HG03175 (cell line): ENCODE data around the gene ARHGAP26.

ENCODE experiments used
- ATAC-seq: cut with Tn5 transposase; IDR thresholded peaks from one replicate; pipeline ENCODE4 v1.9.1; 2021; ENCODE audit warnings: mild to moderate bottlenecking, moderate library complexity; ENCODE audit not compliant: unreplicated experiment

The ARHGAP26 gene

DNA sequence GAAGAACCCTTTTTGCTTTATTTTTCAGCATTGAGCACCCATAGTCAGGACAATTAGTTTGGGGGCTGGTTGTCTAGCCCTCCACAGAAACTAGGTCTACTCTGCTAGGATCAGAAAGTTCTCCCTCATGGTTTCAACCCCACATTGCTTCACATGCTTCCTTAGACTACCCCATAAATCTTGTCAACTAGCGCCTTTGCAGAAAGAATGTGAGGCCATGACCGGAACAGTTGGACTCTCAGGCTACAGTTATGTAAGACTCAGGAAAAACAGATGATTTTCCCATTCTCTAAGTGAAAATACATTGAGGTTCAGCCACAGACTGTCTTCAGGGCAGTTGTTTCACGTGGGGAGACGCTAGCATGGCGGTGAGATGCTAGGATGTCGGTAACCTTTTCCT is 377.7 kb downstream of the ARHGAP26 start:
- ATAC-seq: no peak

- no peak for ATAC-seq
Measured at GRCh38 chr5:143148771-143149170, 378.6 kb downstream of the ARHGAP26 start.

- no peak for ATAC-seq
Measured at GRCh38 chr5:143149759-143150158, 379.6 kb downstream of the ARHGAP26 start.

DNA sequence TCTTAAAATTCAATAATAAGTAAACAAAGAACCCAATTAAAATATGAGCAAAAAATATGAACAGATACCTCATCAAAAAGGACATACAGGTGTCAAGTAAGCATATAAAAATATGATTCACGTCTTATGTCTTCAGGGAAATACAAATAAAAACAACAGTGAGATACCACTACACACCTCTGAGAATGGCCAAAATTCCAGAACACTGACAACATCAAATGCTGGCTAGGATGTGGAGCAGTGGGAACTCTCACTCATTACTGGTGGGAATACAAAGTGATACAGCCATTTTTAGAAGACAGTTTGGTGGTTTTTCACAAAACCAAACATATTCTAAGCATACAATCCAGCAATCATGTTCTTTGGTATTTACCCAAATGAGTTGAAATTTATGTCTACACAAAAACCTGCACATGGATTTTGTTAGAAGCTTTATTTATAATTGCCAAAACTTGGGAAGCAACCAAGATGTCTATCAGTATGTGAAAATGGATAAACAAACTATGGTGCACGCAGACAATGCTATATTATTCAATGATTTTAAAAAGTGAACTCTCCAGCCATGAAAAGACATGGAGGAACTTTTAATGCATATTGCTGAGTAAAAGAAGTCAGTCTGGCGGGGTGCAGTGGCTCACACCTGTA is 381.0 kb downstream of the ARHGAP26 start:
- ATAC-seq: no peak

DNA sequence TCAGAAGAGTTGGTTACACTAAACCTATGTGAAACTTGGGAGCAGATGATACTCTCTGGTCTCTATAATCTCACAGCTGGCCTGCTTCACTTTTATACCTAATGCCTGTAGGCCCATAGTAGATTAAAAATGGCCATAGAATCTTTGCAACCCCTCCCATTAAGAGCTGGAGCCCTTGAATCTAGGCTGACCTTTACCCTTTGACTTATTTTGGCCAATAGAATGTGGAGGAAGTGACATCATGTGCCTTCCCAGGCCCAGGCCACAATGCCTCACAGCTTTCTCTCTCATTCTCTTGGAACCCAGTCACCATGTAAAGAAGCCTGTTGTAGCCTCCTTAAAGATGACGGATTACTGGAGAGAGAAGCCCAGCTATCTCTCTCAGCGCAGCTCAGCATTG is 382.3 kb downstream of the ARHGAP26 start:
- ATAC-seq: no peak

DNA sequence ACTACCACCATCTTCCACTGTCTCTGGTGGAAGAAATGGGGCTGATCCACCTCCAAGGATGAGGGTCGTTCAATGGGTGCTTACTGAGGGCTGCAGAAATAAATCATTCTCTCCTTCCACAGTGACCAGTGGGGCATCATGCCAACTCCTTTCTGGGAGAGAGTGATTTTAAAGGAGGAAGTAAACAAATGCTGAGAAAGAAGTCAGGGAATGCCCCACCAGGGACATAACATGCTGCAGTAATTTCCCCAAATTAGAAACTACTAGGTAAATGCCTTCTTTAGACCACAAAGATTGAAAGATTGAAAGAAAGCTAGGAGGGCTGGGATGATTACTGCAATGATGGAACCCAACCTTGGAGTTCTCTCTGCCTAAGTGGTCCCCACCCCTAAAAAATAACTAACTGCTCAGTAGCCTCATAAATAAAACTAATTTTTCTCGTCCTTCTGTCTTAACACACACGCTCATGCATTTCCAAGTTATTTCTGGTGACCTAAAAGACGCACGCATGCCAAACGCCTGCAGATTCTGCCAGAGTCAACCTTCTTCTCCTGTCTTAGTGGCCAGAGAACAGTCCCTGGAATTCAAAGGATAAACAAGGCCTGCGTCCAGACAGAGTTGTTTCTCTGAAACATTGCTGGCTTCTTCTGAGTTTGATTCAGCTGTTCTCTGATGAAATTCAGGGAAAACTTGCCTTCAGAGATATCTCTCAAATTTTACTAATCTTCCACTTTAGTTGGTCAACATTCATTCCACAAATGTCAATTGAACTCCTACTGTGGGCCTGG is 383.3 kb downstream of the ARHGAP26 start:
- no peak for ATAC-seq

GRCh38 chr5:143154510-143155370 is 384.6 kb downstream of the ARHGAP26 start:
- ATAC-seq: no peak

GRCh38 chr5:143155455-143155854 is 385.3 kb downstream of the ARHGAP26 start:
- ATAC-seq: no peak

DNA sequence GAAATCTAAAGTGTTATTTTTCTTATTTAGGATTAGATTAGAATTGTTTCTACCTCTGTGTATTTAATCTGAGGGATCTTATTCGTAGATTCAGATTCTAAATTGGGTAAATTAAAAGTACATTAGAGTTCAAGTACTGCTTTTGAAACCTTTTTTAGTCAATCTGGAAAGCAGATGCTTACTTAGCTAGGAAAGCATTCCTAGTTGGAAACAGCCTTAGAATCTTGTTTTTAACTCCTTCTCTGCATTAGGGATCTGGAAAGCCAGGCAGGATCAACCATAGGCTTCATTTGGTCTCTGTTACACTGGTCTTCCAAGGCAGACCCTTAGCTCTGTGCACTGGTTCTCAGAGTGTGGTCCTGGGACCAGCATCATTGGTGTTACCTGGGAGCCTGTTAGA is 385.9 kb downstream of the ARHGAP26 start:
- ATAC-seq: no peak

DNA sequence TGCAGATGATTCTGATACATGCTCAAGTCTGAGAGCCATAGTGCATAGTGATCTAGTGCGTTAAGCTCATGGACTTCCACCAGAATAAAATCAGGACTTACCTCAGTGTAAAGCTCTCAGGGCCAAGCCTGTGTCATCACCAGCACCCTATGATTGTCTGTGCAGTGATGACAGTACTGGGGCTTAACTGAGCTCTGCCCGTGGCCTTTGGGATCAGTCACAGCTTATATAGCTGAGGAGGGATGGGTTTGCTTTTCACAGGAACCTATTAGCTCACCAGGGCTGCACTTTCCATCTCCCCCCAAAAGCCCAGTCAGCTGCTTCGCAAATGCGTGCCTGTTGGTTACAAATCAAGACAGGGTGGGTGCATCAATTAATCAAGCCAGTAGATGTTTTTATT is 386.4 kb downstream of the ARHGAP26 start:
- ATAC-seq: no peak

DNA sequence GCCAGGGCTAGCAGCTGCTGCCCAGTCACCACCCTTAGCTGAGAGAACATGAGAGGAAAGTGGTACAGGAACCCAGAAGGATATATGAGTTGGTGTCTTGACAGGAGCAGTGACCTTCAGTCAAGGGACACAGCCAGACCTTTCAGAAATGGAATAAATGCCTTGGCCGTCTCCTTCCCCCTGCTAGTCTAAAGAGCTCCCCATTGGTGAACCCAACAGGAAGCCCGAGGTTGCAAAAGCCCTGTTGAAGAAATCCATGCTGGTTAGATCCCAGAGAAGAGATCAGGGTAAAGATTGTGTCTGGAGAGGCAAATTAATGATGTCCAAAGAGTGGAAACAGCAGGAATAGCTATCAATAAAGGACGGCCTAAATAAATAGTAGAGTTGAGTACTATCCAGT is 388.9 kb downstream of the ARHGAP26 start:
- ATAC-seq: no peak

GRCh38 chr5:143161885-143162540 is 391.8 kb downstream of the ARHGAP26 start:
- ATAC-seq: no peak

- no peak for ATAC-seq
Measured at GRCh38 chr5:143162810-143163209, 392.6 kb downstream of the ARHGAP26 start.

GRCh38 chr5:143164557-143164956 is 394.4 kb downstream of the ARHGAP26 start:
- ATAC-seq: no peak

DNA sequence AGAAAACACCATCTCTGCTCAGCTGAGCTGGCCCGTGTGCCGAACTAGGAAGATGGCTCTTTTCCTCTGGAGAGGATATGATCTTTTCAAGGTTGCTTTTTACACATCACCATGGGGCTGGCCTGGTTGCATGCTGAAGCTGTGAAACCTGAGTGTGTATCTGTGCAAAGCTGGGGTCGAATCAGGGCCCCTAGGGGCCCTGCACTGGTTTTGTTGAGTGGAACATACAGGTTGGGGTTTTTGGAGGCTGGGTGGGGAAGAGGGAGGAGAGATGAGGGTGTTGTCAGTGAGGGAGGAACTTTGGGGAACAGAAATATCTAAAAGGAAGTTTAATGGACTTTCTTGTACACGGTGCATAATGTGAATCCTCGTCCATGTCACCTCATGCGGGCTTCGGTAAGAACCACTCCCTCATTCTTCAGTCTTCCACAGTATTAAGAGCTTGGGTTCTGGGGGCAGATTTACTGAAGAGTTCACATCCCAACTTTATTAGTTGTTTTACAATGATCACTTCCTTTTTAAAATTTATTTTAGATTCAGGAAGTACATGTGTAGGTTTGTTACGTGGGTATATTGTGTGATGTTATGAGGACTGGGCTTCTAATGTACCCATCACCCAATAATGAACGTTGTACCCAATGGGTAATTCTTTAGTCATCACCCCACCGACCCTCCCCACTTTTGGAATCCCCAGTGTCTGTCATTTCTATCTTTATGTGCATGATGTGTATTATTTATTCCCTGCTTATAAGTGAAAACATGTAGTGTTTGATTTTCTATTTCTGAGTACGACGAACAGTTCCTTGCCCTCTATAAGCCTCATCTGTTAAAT is 395.1 kb downstream of the ARHGAP26 start:
- ATAC-seq: no peak

- no peak for ATAC-seq
Measured at GRCh38 chr5:143166090-143166489, 395.9 kb downstream of the ARHGAP26 start.

- peak; percentile 79 for ATAC-seq
Measured at GRCh38 chr5:143166661-143167420, 396.7 kb downstream of the ARHGAP26 start.

- no peak for ATAC-seq
Measured at GRCh38 chr5:143168171-143168741, 398.1 kb downstream of the ARHGAP26 start.
